ENCODE measurements around the gene STX3.

STX3 gene

DNA sequence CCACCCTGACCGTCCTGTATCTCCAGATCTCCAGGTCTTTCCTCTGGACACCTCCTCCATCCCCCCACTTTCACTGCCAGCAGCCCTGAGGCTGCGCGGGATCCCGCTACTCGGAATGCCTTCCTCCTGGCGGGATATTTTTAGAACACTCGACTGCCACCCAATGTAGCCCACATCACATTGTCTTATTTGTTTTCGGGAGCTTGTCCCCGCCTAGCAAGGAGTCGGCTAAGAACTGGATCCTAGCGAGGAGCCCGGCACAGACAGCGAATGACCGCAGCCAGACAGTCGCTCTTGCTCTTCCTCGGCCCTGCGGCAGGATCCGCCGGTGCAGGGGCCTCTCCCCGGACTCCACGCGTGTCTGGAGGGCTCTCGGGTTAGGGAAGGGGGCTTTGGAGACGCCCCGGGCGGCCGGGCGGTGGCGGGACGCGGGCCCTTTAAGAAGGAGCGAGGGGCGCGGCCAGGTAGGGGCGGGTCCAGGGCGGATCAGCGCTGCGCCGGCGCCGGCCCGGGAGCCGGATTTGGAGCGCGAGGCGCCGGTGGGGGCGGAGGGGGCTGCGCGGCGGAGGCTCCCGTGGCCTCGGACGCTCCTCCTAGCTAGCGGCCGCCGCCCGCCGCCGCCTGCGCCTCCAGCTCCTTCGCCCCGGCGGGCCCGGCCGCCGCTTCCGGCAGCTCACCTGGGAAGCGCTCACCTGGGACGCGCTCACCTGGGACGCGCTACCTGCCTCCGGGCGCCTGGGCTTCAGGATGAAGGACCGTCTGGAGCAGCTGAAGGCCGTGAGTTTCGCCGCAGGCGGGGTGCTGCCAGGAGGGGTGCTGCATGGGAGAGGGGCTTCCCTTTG lies at the start of gene STX3:
Gene STX3, plus strand, starts transcription at position 518 of the 842 bp plus-strand sequence. Its CDS starts 230 bp downstream, at position 748.
- peak within 1 kb of the TSS; percentile 69 for H3K4me3 ChIP-seq (ENCODE audit: low read depth, low read length)
- TF ChIP-seq, protein P1, sequence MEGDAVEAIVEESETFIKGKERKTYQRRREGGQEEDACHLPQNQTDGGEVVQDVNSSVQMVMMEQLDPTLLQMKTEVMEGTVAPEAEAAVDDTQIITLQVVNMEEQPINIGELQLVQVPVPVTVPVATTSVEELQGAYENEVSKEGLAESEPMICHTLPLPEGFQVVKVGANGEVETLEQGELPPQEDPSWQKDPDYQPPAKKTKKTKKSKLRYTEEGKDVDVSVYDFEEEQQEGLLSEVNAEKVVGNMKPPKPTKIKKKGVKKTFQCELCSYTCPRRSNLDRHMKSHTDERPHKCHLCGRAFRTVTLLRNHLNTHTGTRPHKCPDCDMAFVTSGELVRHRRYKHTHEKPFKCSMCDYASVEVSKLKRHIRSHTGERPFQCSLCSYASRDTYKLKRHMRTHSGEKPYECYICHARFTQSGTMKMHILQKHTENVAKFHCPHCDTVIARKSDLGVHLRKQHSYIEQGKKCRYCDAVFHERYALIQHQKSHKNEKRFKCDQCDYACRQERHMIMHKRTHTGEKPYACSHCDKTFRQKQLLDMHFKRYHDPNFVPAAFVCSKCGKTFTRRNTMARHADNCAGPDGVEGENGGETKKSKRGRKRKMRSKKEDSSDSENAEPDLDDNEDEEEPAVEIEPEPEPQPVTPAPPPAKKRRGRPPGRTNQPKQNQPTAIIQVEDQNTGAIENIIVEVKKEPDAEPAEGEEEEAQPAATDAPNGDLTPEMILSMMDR (IDR thresholded peaks at IDR 0.05; ENCODE audit: low read depth, low read length, missing control alignments) = no peak
- DNase-seq (ENCODE audit: low read depth) = no peak

DNA sequence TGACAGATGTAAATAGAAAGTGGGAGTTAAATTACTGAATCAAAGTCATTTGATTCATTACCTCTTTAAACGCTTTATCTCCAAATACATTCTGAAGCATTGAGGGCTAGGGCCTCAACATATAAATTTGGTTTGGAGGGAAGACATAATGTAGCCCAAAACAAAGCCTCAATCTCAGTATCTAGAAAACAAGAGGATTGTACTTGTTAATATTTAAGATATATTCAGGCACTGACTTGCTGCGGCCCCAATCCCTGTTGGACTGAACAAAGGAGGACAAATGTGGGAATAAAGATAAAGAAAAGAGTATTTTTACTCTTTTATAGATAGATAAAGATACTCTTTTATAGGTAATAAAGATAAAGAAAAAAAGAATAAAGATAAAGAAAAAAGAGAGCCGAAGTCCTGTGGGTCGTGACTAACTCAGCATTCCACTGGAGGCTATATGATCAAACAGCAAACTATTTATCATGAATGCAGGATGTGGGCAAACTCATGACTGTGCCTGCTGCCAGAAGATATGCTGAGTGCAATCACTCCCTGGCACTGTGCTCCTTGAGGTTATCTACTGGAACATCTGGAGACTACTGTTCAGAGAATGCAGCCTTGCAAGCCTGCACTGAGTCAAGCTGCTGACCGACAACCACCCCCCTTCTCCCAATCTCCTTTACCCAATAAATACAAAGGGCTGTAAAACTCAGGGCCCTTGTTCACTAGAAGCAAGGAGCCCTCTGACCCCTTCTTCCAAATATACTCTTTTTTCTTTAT lies 48.5 kb upstream of the STX3 start:
- no peak for DNase-seq (ENCODE audit: low read depth)
- TF ChIP-seq, protein P1 (IDR thresholded peaks at IDR 0.05; ENCODE audit: low read depth, low read length, missing control alignments) = no peak
- H3K4me3 ChIP-seq (ENCODE audit: low read depth, low read length) = no peak overlapping the region

DNA sequence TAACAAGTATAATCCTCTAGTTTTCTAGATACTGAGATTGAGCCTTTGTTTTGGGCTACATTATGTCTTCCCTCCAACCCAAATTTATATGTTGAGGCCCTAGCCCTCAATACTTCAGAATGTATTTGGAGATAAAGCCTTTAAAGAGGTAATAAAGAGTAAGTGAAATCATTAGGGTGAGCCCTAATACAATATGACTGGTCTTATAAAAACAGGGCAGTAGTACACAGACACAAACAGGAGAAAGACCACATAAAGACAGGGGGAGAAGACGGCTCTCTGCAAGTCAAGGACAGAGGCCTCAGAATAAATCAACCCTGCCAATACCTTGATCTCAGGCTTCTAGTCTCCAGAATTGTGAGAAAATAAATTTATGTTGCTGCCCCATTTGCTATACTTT lies 47.8 kb upstream of the STX3 start:
- TF ChIP-seq, protein P1 (IDR thresholded peaks at IDR 0.05; ENCODE audit: low read depth, low read length, missing control alignments) = no peak
- no peak for DNase-seq (ENCODE audit: low read depth)
- H3K4me3 ChIP-seq (ENCODE audit: low read depth, low read length) = no peak overlapping the region

DNA sequence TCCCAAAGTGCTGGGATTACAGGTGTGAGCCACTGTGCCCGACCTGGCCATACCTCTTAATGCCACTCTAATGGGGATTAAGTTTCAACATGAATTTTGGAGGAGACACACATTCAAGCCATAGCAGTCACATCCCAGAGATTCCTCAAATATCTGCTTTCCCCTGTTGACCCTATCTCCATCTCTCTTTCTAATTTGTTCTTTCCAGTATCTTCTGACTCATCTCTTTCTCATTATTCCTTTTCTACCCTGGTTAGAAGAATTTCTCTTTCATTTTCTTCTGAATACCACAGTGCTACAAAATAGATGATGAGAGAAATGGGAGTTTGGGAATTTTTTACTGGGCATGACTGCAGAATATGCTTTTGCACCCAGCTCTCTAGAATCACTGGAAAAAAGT lies 46.6 kb upstream of the STX3 start:
- H3K4me3 ChIP-seq (ENCODE audit: low read depth, low read length) = no peak overlapping the region
- no peak for DNase-seq (ENCODE audit: low read depth)
- TF ChIP-seq, protein P1 (IDR thresholded peaks at IDR 0.05; ENCODE audit: low read depth, low read length, missing control alignments) = no peak

DNA sequence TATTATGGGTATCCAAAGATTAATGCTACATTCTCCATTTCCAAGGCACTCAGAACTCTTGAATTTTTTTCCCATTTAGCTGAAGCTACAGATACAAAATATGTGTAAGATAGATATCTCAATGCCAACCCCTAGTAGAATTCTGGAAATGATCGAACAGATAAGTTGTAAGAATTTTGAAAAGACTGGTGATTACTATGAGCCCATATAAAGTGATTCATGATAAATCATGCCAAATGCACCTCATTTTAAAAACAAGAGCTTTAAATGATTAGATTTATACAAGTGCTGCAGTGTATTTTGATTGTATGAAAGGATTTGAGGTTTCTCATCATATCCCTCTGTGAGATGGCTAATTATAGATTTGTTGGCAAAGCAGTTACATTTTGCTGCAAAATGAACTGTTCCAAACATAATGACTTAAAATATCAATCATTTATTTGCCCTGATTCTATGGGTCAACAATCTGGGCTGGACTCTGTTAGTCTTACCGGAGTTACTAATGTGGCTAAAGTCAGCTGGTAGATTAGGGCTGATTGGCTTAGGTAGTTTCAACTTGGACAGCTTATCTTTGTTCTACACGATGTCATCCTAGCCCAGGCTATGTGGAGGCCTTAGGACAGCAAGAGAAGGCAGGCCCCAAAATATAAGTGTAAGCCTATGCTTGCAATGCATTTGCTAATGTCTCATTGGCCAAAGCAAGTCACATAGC lies 44.9 kb upstream of the STX3 start:
- DNase-seq (ENCODE audit: low read depth) = no peak
- no peak overlapping the region for H3K4me3 ChIP-seq (ENCODE audit: low read depth, low read length)
- TF ChIP-seq, protein P1 (IDR thresholded peaks at IDR 0.05; ENCODE audit: low read depth, low read length, missing control alignments) = no peak

DNA sequence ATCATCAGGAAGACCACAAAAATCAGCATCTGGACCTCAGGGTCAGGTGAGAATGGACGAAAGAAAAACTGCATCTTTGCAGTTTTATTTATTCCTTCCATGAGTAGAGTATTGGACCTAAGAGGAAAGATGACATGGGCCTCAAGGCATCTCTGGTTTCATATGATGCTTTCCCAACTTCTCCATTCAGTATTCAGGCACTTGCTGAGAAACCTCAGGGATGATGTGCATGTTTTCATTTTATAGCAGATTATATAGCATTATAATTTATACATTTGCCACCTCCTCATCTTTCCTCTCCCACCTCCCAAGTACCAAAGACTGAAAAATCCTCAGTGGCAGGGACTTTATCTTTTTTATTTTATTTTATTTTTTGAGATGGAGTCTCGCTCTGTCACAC lies 41.4 kb upstream of the STX3 start, which contains the start of gene OR10V1:
Gene OR10V1, minus strand, starts transcription at position 101 of the 400 bp plus-strand sequence. Its CDS starts 0 bp downstream, at position 101.
- no peak for DNase-seq (ENCODE audit: low read depth)
- no peak within 1 kb of the TSS for H3K4me3 ChIP-seq (ENCODE audit: low read depth, low read length)
- TF ChIP-seq, protein P1 (IDR thresholded peaks at IDR 0.05; ENCODE audit: low read depth, low read length, missing control alignments) = no peak
